ENCODE measurements around the gene MYO18A. TPM values are rescaled to one million over a fixed set of nuclear protein-coding genes. Genes with fewer than 3 reads are reported as not detected.
"Not testable (repeated sequence)": the region's sequence is repeated elsewhere in the genome, so short reads cannot be mapped to it uniquely, and the experiment has no call there.

MYO18A gene
- total RNA-seq, 1 donor from 2014 or later: 12.1 TPM

GRCh38 chr17:29107084-29107483 is 73.1 kb downstream of the MYO18A start:
- DNase-seq (ENCODE audit: low read depth, low spot score): no peak

- no peak for DNase-seq (ENCODE audit: low read depth, low spot score)
These were observed 76.9 kb downstream of the MYO18A start for GRCh38 chr17:29103341-29103740.

GRCh38 chr17:29102741-29103181 is 77.4 kb downstream of the MYO18A start:
- no peak for DNase-seq (ENCODE audit: low read depth, low spot score)

- DNase-seq (ENCODE audit: low read depth, low spot score): no peak
These were observed 78.2 kb downstream of the MYO18A start for GRCh38 chr17:29102046-29102445.

- DNase-seq (ENCODE audit: low read depth, low spot score): no peak
These were observed 79.9 kb downstream of the MYO18A start for GRCh38 chr17:29100296-29100695.

- no peak for DNase-seq (ENCODE audit: low read depth, low spot score)
These were observed 80.7 kb downstream of the MYO18A start for GRCh38 chr17:29099527-29099926.

- no peak for DNase-seq (ENCODE audit: low read depth, low spot score)
These were observed 84.1 kb downstream of the MYO18A start for GRCh38 chr17:29096094-29096493.

- DNase-seq (ENCODE audit: low read depth, low spot score): no peak
These were observed 84.8 kb downstream of the MYO18A start for GRCh38 chr17:29095439-29095838.

GRCh38 chr17:29094101-29094708 is 86.0 kb downstream of the MYO18A start:
- DNase-seq (ENCODE audit: low read depth, low spot score): no peak

GRCh38 chr17:29093090-29093871 is 86.9 kb downstream of the MYO18A start:
- DNase-seq (ENCODE audit: low read depth, low spot score): no peak

GRCh38 chr17:29091606-29092289 is 88.5 kb downstream of the MYO18A start:
- DNase-seq (ENCODE audit: low read depth, low spot score): no peak

- no peak for DNase-seq (ENCODE audit: low read depth, low spot score)
These were observed 89.2 kb downstream of the MYO18A start for GRCh38 chr17:29090750-29091605.

- no peak for DNase-seq (ENCODE audit: low read depth, low spot score)
These were observed 90.1 kb downstream of the MYO18A start for GRCh38 chr17:29090108-29090507.

GRCh38 chr17:29089601-29090044 is 90.6 kb downstream of the MYO18A start:
- no peak for DNase-seq (ENCODE audit: low read depth, low spot score)

GRCh38 chr17:29088782-29089181 is 91.4 kb downstream of the MYO18A start:
- not testable (repeated sequence) for DNase-seq (ENCODE audit: low read depth, low spot score)

GRCh38 chr17:29086628-29087332 is 93.4 kb downstream of the MYO18A start:
- DNase-seq (ENCODE audit: low read depth, low spot score): no peak

- no peak for DNase-seq (ENCODE audit: low read depth, low spot score)
These were observed 95.0 kb downstream of the MYO18A start for GRCh38 chr17:29085223-29085622.

- no peak for DNase-seq (ENCODE audit: low read depth, low spot score)
These were observed 95.6 kb downstream of the MYO18A start for GRCh38 chr17:29084541-29085146.

GRCh38 chr17:29080965-29081364 is 99.2 kb downstream of the MYO18A start:
- DNase-seq (ENCODE audit: low read depth, low spot score): no peak

GRCh38 chr17:29080323-29080722 is 99.9 kb downstream of the MYO18A start:
- DNase-seq (ENCODE audit: low read depth, low spot score): no peak

All from pulmonary artery endothelial cell (primary cell).